Measurements from ENCODE around the gene CNTN5. TPM values are rescaled to one million over a fixed set of nuclear protein-coding genes. Genes with fewer than 3 reads are reported as not detected.

Gene CNTN5
- polyA plus RNA-seq, 1 of the 3 experiments (the other 2 are of a cell fraction) = not detected

GRCh38 chr11:99634581-99634980 is 613.8 kb downstream of the CNTN5 start:
- POLR2A ChIA-PET = no interaction called here
- 20% methylated on average over 4 of the region's 4 CpGs for WGBS (ENCODE audit: low lambda C conversion rate)

More at GRCh38 chr11:99634581-99634980, 613.8 kb downstream of the CNTN5 start:
- CTCF ChIA-PET = no interaction called here
- Histone ChIP-seq H3K36me3 (replicated peaks in 1 of 2; ENCODE audit: control insufficient read depth in 1 of 2, insufficient read depth in 2 of 2, low read length in 1 of 2) (no peaks in the 10 kb centered on the region), H3K79me2 (ENCODE audit: insufficient read depth) (no peaks in the 10 kb centered on the region), H3K4me2 (no peak overlapping the region), H3K9ac (no peak overlapping the region), H3K4me1 (ENCODE audit: control insufficient read depth in 1 of 2, insufficient read depth in 2 of 2, low read depth in 1 of 2, low read length in 1 of 2) (no peaks in the 10 kb centered on the region), H2AFZ (ENCODE audit: low read depth) (no peak overlapping the region), H3F3A (replicated peaks; ENCODE audit: insufficient read depth) (no peaks in the 10 kb centered on the region), H3K9me3 (no peaks in the 10 kb centered on the region), H3K27me3 (ENCODE audit: insufficient read depth) (no peaks in the 10 kb centered on the region), H4K20me1 (ENCODE audit: insufficient read depth) (no peaks in the 10 kb centered on the region), H3K4me3 (ENCODE audit: low read depth in 2 of 2, low read length in 1 of 2) (no peak overlapping the region), H3K9me2 (no peaks in the 10 kb centered on the region), H3K27ac (ENCODE audit: low read depth in 2 of 2, low read length in 1 of 2) (no peak overlapping the region)
- no peak for TF ChIP-seq TAF1 (IDR thresholded peaks at IDR 0.05; ENCODE audit: borderline replicate concordance, low read depth, low read length)
- no peak for TF ChIP-seq MEF2A (IDR thresholded peaks at IDR 0.05; ENCODE audit: borderline replicate concordance, low read depth)
- TF ChIP-seq RFX5 (IDR thresholded peaks at IDR 0.05; ENCODE audit: low read length) = no peak
- no peak for TF ChIP-seq TEAD4 (IDR thresholded peaks at IDR 0.05; ENCODE audit: borderline replicate concordance, insufficient read depth)
- no peak for TF ChIP-seq RCOR1 (IDR thresholded peaks at IDR 0.05; ENCODE audit: low read length)
- no peak for TF ChIP-seq FOSL2 (IDR thresholded peaks at IDR 0.05; ENCODE audit: borderline replicate concordance, low read depth)
- no peak for TF ChIP-seq POLR2AphosphoS5 (IDR thresholded peaks at IDR 0.05; ENCODE audit: low read depth, low read length)
- TF ChIP-seq ELF1 (IDR thresholded peaks at IDR 0.05) = no peak
- TF ChIP-seq USF1 (IDR thresholded peaks at IDR 0.05; ENCODE audit: borderline replicate concordance, low read depth) = no peak
- TF ChIP-seq TCF12 (IDR thresholded peaks at IDR 0.05) = no peak
- no peak for TF ChIP-seq RAD21 (IDR thresholded peaks at IDR 0.05; ENCODE audit: low read length)
- TF ChIP-seq SMC3 (IDR thresholded peaks at IDR 0.05; ENCODE audit: low read depth, low read length) = no peak
- TF ChIP-seq FOXM1 (IDR thresholded peaks at IDR 0.05; ENCODE audit: low read depth) = no peak
- TF ChIP-seq PBX3 (IDR thresholded peaks at IDR 0.05) = no peak
- TF ChIP-seq JUND (IDR thresholded peaks at IDR 0.05) = no peak
- TF ChIP-seq FOXJ3 (CRISPR knock-in tag; IDR thresholded peaks at IDR 0.05) = no peak
- TF ChIP-seq MXI1 (IDR thresholded peaks at IDR 0.05; ENCODE audit: low read depth, low read length) = no peak
- no peak for TF ChIP-seq REST (IDR thresholded peaks at IDR 0.05; ENCODE audit: low read depth, low read length)
- no peak for DNase-seq

Measured in SK-N-SH (cell line).